GM19023 (cell line): ENCODE measurements around the gene SLC39A3.

Experiments
- ATAC-seq: cut with Tn5 transposase; IDR thresholded peaks from one replicate; pipeline ENCODE4 v1.9.1; 2021; ENCODE audit warnings: mild to moderate bottlenecking, moderate library complexity; ENCODE audit not compliant: unreplicated experiment

Gene SLC39A3

GRCh38 chr19:2706251-2706650, 33.6 kb downstream of the SLC39A3 start:
- ATAC-seq: no peak

GRCh38 chr19:2703691-2704216, 36.1 kb downstream of the SLC39A3 start:
- ATAC-seq: no peak

GRCh38 chr19:2703077-2703437, 36.8 kb downstream of the SLC39A3 start:
- ATAC-seq: no peak

DNA sequence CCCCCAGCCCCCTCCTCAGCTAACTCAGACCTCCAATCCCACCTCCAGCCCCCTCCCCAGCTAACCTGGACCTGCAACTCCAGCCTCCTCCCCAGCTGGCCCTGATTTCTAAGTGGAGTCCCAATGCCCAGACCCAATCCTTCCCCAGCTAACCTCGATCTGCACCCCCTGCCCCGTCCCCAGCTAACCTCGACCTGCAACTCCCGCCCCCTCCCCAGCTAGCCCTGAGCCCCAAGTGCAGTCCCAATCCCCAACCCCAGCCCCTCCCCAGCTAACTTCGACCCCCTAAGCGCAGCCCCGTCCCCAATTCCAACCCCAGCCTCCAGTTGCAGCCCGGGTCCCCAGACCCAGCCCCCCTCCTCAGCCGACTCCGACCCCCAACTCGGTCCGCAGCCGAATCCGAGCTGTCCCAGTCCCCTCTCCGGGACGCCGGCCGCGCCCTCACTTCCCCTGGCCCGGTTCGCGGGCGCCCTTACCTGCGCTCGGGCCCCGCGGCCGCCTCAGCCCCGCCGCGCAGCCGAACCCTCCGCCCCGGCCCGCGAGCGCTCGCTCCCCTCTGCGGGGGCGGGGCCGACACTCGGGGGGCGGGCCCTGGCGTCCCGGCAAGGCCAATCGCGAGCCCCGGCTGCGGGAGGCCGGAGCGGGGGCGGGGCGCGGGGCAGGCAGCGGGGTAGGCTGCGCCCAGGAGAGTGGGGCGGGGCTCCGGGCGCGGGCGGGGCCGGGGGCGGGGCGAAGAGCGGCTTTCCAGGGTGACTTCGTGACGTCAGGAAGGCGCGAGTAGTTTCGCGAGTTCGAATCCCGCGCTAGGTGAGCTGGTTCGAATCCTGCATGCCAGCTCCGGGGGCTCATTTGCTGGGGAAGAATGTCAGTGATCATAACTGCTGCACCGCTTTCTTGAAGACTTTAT, 37.4 kb downstream of the SLC39A3 start, which contains the start of gene GNG7:
GNG7 (minus strand) TSS at position 525 of the 907 bp plus-strand sequence. CDS start 182,006 bp downstream, outside the sequence.
- ATAC-seq: peak; percentile 84

GRCh38 chr19:2701361-2702169, 38.3 kb downstream of the SLC39A3 start:
- no peak for ATAC-seq

- ATAC-seq: no peak
These were observed 39.0 kb downstream of the SLC39A3 start for GRCh38 chr19:2700660-2701360.

- ATAC-seq: no peak
These were observed 40.2 kb downstream of the SLC39A3 start for GRCh38 chr19:2699413-2700140.

- no peak for ATAC-seq
These were observed 45.6 kb downstream of the SLC39A3 start for GRCh38 chr19:2694196-2694595.

DNA sequence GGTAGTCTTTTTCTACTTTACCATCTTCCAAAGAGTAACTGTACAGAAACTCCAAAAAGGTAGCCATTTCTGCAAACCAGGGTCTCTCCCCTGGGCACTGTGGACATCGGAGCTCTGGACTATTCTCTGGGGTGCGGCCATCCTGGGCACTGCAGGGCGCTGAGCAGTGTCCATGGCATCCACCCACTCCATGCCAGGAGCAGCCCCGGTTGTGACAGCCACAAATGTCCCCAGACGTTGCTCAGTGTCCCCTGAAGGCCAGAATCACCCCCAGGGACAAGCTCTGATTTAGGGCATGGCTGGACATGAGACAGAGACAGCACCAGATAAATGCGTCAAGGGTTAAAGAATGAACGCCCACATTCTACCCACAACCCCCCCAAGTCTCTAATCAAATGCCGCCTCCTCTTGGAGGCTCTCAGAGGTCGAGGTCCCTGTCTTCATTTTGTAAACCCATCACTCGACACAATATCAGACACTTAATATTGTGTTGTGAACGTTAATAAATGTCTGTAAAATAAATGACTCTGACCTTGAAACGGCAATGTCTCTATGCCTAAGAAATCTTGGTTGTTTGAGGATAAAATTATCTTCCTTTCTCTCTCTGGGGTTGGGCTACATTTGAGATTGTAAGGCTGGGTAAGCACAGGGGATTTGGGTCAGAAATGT, 46.2 kb downstream of the SLC39A3 start:
- ATAC-seq: no peak

GRCh38 chr19:2691951-2692350, 47.9 kb downstream of the SLC39A3 start:
- ATAC-seq: no peak

GRCh38 chr19:2690856-2691255, 49.0 kb downstream of the SLC39A3 start:
- no peak for ATAC-seq

DNA sequence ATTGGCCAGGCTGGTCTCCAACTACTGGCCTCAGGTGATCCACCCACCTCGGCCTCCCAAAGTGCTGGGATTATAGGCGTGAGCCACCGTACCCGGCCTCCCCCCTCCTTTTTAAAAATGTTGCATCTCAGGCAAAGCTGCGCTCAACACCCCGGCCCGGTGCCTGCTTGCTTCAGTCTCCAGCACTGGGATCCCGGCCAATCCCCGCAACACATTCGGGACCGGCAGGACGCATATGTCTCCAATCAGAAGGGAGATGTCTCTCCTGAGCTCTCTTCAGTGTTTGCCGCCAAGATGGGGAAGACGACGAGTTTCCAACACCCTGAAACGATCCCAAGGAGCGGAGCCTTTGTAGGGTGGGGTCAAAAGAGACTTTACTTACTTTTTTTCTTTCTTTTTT, 53.5 kb downstream of the SLC39A3 start:
- no peak for ATAC-seq

DNA sequence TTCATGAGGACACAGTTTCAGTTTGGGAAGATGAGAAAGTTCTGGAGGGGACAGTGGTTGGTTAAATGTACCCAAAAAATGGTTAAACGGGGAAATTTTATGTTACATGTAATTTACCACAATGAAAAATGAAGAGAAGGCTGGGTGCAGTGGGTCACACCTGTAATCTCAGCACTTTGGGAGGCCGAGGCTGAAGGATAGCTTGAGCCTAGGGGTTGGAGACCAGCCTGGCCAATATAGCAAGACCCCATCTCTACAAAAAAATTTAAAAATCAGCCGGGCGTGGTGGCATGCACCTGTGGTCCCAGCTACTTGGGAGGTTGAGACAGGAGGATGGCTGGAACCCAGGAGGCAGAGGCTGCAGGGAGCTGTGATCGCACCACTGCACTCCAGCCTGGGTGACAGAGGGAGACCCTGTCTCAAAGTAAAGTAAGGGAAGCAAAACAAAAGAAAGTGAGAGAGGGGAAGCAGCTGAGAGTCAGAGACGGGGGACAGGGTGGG, 54.6 kb downstream of the SLC39A3 start:
- ATAC-seq: no peak

DNA sequence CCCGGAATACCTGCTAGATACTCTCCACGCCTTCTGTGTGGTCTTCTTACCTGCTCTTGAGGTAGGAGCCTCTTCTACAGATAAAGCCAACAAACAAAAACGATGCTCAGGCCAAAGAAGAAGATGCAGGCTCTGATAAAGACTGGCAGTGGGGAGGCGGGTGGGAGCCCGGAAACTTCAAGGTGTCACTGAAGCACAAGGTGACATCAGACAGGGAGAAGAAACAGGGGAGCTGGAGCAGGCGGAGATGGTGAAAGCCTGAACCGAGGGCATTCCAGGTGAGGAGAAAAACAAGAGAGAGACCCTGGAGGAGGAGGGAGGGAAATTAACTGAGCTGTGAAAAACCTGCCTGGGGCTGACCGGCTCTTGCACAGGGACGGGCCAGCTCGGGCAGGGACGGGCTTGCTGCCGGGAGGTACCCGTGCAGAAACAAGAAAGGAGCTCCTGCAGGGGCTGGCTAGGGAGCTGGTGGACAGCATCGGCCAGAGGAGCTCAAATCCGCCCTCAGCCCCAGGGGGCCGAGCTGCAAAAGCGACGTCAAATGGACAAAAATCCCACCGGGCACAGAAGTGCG, 56.3 kb downstream of the SLC39A3 start:
- ATAC-seq: no peak
